Neural cell (in vitro differentiated cells): ENCODE data around the gene RANBP9. TPM values are rescaled to one million over a fixed set of nuclear protein-coding genes. Genes with fewer than 3 reads are reported as not detected.

Experiments used
- H2AFZ ChIP-seq: fragments of 200-600, 300-800 bp; sonication (generic), shearing (Covaris generic); 2 replicates; pipeline ENCODE4 v1.6.0; 2014; ENCODE audit warnings: low read depth, mild to moderate bottlenecking, antibody characterized with exemption, low read length, moderate library complexity
- H3F3A ChIP-seq: fragments of 200-600 bp; shearing (Covaris generic); 2 replicates; pipeline ENCODE4 v1.6.1; 2016; ENCODE audit warnings: mild to moderate bottlenecking, moderate library complexity, mixed read lengths, antibody characterized with exemption, low read length; ENCODE audit not compliant: insufficient read depth, poor library complexity, severe bottlenecking
- H3K27ac ChIP-seq: fragments of 200-600, 300-800 bp; sonication (generic), shearing (Covaris generic); 2 replicates; pipeline ENCODE4 v1.5.1; 2014; ENCODE audit warnings: mild to moderate bottlenecking, low read length, moderate library complexity
- H3K27me3 ChIP-seq: fragments of 300-800, 200-600 bp; sonication (generic), shearing (Covaris generic); 2 replicates; pipeline ENCODE4 v1.6.0; 2014; ENCODE audit warnings: mild to moderate bottlenecking, low read depth, low read length, moderate library complexity; ENCODE audit not compliant: insufficient read depth
- H3K36me3 ChIP-seq: fragments of 300-800, 200-600 bp; sonication (generic), shearing (Covaris generic); 2 replicates; pipeline ENCODE4 v1.5.1; 2014; ENCODE audit warnings: mild to moderate bottlenecking, antibody characterized with exemption, low read length, moderate library complexity; ENCODE audit not compliant: insufficient read depth
- H3K4me2 ChIP-seq: fragments of 300-800, 200-600 bp; sonication (generic), shearing (Covaris generic); 2 replicates; pipeline ENCODE4 v1.6.0; 2014; ENCODE audit warnings: mild to moderate bottlenecking, low read length
- H3K4me3 ChIP-seq: fragments of 300-800, 200-600 bp; sonication (generic), shearing (Covaris generic); 2 replicates; pipeline ENCODE4 v1.5.1; 2014; ENCODE audit warnings: mild to moderate bottlenecking, low read length, moderate library complexity
- H3K79me2 ChIP-seq: fragments of 200-600 bp; shearing (Covaris generic); replicated peaks from 2 replicates; pipeline ENCODE4 v1.6.0; 2014; ENCODE audit warnings: mild to moderate bottlenecking, low read length, moderate library complexity; ENCODE audit not compliant: insufficient read depth
- H3K9ac ChIP-seq: fragments of 300-800, 200-600 bp; sonication (generic), shearing (Covaris generic); 2 replicates; pipeline ENCODE4 v1.6.1; 2016; ENCODE audit warnings: mild to moderate bottlenecking, low read length, mixed read lengths
- H3K9me2 ChIP-seq: fragments of 200-600 bp; shearing (Covaris generic); 2 replicates; pipeline ENCODE4 v1.6.1; 2016; ENCODE audit warnings: mild to moderate bottlenecking, low read length, mixed read lengths; ENCODE audit not compliant: insufficient read depth
- H3K9me3 ChIP-seq: fragments of 200-600, 300-800 bp; sonication (generic), shearing (Covaris generic); 2 replicates; pipeline ENCODE4 v1.6.1; 2016; ENCODE audit warnings: mild to moderate bottlenecking, mixed run types, low read length, moderate library complexity, mixed read lengths
- H4K20me1 ChIP-seq: fragments of 200-600 bp; shearing (Covaris generic); 2 replicates; pipeline ENCODE4 v1.6.1; 2016; ENCODE audit warnings: mild to moderate bottlenecking, mixed run types; ENCODE audit not compliant: insufficient read depth
- CTCF ChIP-seq: fragments of 450-650 bp; IDR thresholded peaks from 2 replicates; pipeline ENCODE4 v1.5.1; 2014; ENCODE audit warnings: antibody characterized with exemption, mild to moderate bottlenecking, moderate library complexity; ENCODE audit not compliant: poor library complexity, severe bottlenecking
- EP300 ChIP-seq: fragments of 450-650 bp; conservative IDR thresholded peaks from 2 replicates; pipeline ENCODE4 v1.6.1; 2014; ENCODE audit warnings: antibody characterized with exemption, mild to moderate bottlenecking, moderate library complexity; ENCODE audit not compliant: poor library complexity, severe bottlenecking
- EZH2 ChIP-seq: fragments of 200-600, 300-800 bp; shearing (Covaris generic), sonication (generic); IDR thresholded peaks from 2 replicates; pipeline ENCODE4 v1.6.1; 2014; ENCODE audit warnings: antibody characterized with exemption, low read length, borderline replicate concordance, mild to moderate bottlenecking; ENCODE audit not compliant: insufficient read depth, poor library complexity, severe bottlenecking
- MXI1 ChIP-seq: fragments of 450-650 bp; conservative IDR thresholded peaks from 2 replicates; pipeline ENCODE4 v1.6.1; 2014; ENCODE audit warnings: antibody characterized with exemption, mild to moderate bottlenecking; ENCODE audit not compliant: poor library complexity, severe bottlenecking
- POLR2AphosphoS5 ChIP-seq: IDR thresholded peaks from 2 replicates; pipeline ENCODE4 v1.6.1; 2012
- RAD21 ChIP-seq: fragments of 450-650 bp; conservative IDR thresholded peaks from 2 replicates; pipeline ENCODE4 v1.6.1; 2014; ENCODE audit warnings: antibody characterized with exemption, mild to moderate bottlenecking, moderate library complexity
- REST ChIP-seq: IDR thresholded peaks from 2 replicates; pipeline ENCODE4 v1.6.1; 2012; ENCODE audit warnings: borderline replicate concordance
- SMC3 ChIP-seq: fragments of 450-650 bp; conservative IDR thresholded peaks from 2 replicates; pipeline ENCODE4 v1.6.1; 2014; ENCODE audit warnings: antibody characterized with exemption, mild to moderate bottlenecking, moderate library complexity; ENCODE audit not compliant: poor library complexity
- TAF1 ChIP-seq: IDR thresholded peaks from 2 replicates; pipeline ENCODE4 v1.6.1; 2012; ENCODE audit warnings: low read depth
- polyA plus RNA-seq: library from polyadenylated mRNA; depleted of rRNA; stranded (reverse); fragments of >200 nt; gene quantifications from 2 replicates; pipeline ENCODE4 v1.2.3, GENCODE V29; 2014

RANBP9 gene
- polyA plus RNA-seq, 1 donor from 2014 or later: 52.2 TPM

GRCh38 chr6:13613029-13613594 is 98.5 kb downstream of the RANBP9 start:
- Histone ChIP-seq H3F3A (peaks cover 4% of the 10 kb centered on the region), H3K9ac (no peak overlapping the region), H3K9me2 (no peaks in the 10 kb centered on the region), H3K79me2 (peaks cover 17% of the 10 kb centered on the region), H4K20me1 (no peaks in the 10 kb centered on the region), H3K27ac (no peak overlapping the region), H3K4me3 (no peak overlapping the region), H2AFZ (no peak overlapping the region), H3K4me2 (no peak overlapping the region), H3K27me3 (no peaks in the 10 kb centered on the region), H3K9me3 (no peaks in the 10 kb centered on the region), H3K36me3 (no peaks in the 10 kb centered on the region)
- no peak for TF ChIP-seq EP300

- Histone ChIP-seq H3K36me3 (no peaks in the 10 kb centered on the region), H4K20me1 (no peaks in the 10 kb centered on the region), H3K27me3 (no peaks in the 10 kb centered on the region), H3K9ac (no peak overlapping the region), H3K9me2 (no peaks in the 10 kb centered on the region), H3K4me2 (no peak overlapping the region), H3K4me3 (no peak overlapping the region), H3F3A (peaks cover 4% of the 10 kb centered on the region), H3K9me3 (no peaks in the 10 kb centered on the region), H2AFZ (no peak overlapping the region), H3K79me2 (peaks cover 10% of the 10 kb centered on the region), H3K27ac (no peak overlapping the region)
- TF ChIP-seq TAF1 (no peak), CTCF (no peak), POLR2AphosphoS5 (no peak), EZH2 (no peak), RAD21 (no peak), MXI1 (no peak), REST (no peak), EP300 (no peak), SMC3 (no peak)
Observed at GRCh38 chr6:13611715-13612114, 99.9 kb downstream of the RANBP9 start.
